GM18867 (cell line): Measurements from ENCODE around the gene LHPP.

Source experiments
- ATAC-seq: cut with Tn5 transposase; IDR thresholded peaks from one replicate; pipeline ENCODE4 v1.9.1; 2021; ENCODE audit warnings: mild to moderate bottlenecking, moderate library complexity; ENCODE audit not compliant: unreplicated experiment

LHPP gene

DNA sequence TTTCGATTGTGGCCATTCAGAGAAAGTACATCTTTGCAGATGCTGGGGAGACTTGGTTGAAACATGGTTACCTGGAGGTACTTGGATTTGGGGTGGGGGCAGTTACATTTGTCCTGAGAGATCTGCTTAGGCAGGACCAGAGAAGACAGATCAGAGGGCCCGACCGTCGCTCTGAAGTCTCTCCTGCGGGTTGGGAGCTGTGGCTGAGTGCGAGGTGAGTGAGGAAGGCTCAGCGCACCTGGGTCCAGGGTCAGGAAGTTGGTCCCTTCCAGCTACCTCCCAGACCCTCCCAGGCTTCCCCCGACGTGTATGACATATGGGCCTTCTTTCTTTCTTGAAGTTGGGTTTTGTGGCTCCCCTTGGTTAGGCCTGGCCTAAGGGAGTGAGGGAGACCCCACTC, 56.3 kb downstream of the LHPP start:
- ATAC-seq: no peak

DNA sequence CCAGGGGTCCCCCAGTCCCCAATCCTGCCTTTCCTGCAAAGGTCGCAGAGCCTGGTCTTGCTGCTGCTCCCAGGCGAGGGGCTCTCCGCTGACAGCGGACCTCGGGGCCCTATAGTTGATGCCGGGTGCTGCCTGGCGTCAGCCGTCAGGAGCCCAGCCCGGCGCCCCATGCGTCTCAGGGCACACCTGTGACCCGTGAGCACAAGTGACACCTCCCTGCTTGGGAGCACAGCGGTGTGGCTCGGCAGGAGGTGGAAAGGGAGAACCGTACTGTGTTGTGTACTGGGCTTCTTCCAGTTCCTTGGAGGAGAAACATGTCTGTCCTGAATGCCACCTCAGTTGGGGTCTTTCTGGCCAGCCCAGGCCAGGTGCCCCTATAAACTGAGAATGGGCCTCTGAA, 56.7 kb downstream of the LHPP start:
- ATAC-seq: no peak

DNA sequence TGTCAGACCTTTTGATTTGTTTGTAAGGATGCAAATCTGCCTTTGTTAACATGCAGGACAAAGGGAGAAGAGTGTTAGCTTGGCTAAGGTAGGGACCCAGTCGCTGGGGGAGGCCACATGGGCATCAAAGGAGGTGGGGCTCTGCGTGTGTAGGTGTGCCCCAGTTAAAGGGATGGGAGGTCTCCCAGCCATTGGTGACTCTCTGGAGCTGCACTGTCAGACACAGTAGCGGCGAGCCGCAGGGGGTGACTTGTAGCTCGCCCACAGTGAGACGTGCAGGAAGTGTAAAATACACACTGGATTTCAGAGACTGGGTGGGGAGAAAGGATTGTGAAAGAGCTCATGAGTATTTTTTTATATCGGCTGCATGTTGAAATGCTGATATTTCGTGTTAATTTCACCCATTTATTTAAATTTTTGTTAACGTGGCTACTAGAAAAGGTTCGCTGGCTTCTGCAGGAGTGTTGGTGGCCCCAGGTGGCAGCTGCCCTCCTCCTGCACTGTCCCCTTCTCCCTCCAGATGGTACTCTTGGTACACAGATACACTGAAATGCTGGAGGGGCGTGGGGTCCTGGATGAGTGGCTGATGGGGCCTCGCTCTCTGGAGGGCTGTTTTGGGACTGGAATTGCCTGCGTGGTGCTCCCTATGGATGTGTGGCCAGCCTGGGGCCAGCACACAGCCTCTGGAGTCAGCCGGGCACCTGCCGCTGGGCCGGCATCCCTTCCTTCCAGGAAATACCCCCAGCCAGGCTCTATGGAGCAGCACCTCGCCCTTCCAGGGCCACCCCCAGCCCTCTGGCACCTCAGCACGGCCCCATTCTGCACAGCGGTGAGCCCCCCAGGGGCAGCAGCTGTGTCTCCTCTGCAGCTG, 59.2 kb downstream of the LHPP start:
- no peak for ATAC-seq

DNA sequence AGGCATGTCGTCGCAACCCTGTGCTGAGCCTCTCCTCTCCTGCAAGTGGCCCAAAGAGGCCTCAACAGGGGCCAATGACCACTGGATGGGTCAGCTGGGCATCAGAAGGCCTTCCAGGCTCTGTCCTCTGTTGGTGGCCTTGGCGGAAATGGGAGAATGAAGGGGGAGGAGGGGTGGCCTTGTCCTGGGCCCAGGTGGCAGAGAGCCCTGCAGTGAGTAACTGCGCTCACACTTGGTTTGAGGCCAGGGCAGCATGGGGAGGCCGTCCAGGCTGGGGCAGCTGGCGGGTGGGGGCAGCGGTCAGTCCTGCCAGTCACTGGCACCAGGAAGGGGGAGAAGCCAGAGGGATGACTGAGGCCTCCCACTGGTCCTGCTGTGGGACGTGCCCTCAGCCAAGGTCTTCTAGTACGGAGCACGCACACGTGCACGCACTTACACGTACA, 59.8 kb downstream of the LHPP start:
- no peak for ATAC-seq

DNA sequence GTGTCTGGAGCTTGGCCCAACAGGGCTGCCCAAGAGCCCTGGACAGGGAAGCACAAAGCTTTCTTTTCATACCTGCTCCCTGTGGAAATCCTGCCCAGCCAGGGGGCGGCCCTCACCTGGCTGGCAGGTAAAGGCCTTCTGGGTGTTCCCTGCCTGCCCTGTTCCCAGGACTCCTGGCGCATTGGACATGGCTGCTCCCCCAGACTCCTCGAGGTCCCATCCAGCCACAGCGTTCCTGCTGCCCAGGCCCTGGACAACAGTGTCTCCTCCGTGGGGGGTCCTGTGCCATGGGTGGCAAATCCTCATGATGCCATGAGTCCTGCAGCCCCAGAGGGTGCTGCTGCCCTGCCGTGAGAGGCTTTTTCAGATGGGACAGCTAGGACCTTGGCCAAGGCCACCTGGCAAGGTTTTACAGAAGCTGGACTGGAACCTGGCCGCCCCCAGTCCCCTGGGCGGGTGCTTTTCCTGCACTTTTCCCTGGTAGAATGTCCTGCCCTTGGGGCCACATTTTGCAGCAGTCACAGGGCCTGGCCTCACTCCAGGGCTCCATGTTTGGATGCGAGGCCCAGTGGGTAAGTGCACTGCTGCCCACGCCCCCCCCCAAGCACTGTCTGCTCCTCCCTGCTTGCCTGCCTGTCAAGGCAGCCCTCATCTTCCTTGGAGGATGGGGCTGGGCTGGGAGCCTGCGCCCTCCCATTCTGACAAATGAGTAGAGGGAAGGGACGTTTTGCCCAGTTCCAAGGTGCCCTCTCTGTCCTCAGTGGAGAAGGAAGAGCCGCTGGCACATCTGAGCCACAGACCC, 60.7 kb downstream of the LHPP start:
- ATAC-seq: no peak

DNA sequence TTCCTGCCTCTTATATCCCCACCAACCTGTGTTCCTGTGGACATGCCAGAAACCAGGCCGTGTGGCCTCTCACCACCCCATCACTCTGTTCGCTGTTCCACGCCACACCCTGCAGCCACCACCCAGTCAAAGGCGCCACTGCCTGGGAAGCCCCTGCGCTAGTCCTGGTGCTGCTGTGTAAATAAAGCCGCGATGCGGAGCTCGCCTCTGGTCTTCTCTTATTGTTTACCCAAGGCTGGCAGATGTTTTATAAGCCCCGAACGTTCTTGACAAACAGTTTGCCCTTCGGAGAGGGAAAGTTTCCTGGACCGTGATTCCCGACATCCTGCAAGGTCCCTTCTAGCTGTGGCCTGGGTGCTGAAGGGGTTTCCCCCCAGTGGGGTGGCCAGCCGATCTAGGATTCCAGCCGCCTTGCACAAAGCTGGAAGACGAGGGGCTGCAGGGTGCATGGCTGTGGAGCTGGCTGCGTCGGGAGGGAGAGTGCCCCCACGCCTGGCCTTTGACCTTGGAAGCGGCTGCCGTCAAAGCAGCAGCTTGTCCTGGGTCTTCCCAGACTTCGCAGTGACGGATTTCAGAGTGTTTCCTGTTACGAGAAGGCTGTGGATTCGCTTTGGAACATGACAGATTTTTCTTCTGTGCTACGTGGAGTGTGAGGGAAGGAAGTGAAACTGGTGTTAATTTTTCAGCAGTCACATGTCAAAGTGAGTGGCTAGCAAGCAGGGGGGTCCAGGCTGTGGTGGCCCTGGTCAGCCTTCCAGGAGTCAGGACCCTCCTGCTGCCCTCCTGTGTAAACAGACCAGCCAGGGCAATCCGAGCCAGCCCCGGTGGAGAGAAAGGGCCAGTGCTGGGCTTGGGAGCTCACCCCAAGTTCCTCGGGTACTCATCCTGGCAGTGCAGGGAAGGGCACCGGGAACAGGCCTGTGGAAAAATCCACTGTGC, 61.6 kb downstream of the LHPP start:
- ATAC-seq: no peak

DNA sequence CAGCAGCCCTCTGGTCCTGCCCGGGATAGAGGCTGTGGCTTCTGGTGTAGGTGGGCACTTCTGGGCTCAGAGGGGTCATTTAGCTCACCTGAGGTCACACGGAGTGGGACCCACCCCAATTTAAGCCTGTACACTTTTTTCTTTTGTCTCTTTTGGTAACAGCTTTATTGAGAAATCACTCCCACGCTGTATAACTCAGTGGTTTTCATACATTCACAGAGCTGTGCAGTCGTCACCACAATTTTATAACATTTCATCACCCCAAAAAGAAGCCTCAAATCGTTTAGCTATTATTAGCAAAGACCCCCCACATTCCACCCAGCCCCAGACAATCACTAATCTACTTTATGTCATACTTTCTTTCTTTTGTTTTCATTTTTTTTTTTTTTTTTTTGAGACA, 62.3 kb downstream of the LHPP start:
- no peak for ATAC-seq

DNA sequence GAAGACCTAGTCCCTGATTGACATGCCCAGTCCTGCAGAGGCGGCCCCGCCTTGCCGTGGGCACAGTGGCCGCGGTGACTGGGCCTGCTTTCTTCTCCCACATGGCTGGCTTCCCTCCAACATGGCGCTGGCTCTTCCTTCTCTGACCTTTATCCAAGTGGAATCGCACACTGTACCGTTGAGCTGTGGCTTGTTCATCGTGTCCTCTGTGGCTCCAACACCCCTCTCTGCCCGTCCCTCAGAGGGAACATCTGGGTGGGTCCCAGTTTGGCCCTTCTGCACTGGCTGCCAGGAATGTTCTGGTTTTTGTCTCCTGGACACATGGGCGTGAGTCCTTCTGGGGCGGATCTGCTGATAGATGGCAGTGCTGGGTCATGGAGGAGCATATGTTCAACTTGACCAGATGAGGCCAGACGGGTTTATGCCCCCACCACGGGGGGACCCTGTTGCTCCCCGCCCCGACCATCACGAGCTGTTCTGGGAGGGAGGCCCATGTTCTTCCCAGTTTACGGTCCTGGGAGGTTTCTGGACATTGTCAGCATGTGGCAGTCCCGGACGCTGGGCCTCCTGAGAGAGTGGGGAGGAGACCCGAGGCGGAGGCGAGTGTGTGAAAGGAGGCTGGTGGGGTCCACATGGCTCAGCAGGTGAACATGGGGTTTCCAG, 63.5 kb downstream of the LHPP start:
- ATAC-seq: no peak

DNA sequence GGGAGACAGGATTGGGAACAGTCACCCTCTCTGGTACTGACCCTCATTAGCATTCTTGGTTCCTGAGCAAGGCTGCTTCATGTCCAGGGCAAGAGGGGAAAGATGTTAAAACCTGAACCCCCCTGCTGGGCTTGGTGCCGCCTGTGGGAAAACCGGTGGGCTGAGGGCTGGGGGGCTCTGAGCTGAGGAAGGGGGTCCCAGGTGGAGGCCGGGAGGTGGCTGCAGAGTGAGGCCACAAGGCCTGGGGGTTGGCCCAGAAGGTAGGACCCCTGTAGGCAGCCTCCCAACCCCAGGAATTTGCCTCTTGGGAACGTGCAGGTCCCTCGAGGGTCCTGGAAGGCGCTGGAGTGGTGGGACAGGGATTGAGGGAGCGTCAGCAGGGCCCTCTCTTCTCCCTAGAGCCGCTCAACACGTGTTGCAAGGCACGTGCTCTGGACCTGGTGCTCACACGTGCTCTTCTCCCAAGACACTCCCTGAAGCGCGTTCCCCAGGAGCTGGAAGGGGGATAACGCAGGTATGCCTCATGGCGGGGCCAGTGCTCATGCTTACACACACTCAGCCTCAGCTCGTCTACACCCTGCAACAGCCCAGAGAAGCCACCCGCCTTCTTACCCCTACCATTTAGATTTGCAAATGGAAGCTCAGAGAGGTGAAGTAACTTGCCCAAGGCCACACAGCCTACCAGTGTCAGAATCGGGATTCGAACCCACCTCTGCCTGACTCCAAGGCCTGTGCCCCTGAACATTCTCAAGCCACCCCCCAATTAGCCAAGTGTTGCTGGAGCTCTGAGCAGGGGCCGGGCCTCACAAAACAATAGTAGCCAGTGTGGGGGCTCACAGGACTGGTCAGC, 64.4 kb downstream of the LHPP start:
- no peak for ATAC-seq

DNA sequence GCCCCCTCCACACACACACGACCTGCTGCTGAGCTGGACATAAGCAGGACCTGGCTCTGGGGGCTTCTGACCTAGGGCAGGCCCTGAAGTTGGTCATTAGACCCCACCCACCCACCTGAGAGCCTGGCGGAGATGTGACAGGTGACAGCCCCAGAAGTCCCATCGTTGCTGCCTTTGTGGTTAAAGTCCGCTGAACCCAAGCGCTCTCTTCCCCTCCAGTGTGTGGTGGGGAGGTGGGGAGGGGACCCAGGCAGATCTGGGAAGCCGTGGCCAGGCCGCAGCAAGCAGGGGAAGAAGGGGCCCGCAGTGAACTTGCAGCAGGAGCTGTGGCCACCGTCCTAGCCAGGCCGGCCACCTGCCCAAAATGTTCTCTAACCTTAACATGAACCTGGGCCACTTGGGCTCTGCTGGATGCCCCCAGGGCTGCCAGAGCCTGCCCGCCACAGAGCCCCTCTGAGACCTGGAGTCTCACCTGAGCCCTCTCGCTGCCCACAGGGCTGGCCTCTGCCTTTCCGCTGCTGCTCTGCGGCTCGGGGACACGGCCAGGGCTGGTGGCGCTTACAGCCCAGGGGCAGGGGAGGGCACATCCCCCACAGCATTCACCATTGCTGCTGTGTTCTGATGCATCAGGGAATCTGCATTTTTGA, 65.1 kb downstream of the LHPP start:
- ATAC-seq: no peak

DNA sequence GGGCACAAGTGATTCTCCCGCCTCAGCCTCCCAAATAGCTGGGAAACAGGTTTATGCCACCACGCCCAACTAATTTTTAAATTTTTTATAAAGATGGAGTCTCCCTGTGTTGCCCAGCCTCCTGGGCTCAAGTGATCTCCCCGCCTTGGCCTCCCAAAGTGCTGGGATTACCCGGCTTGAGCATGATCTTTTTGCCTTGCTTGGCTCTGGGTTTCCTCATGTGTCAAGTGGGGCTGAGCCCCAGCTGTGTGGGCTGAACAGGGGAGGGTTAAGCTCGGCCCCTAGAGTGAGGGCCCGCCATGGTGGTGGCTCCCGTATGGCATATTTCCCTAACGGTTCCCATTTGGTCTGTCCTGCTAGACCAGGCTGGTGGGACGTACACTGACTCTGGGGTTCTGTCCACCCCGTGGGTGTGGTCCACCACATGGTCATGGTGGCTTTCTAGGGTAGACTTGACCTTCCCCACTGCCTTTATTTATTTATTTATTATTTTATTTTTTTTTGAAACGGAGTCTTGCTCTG, 66.3 kb downstream of the LHPP start:
- ATAC-seq: no peak

DNA sequence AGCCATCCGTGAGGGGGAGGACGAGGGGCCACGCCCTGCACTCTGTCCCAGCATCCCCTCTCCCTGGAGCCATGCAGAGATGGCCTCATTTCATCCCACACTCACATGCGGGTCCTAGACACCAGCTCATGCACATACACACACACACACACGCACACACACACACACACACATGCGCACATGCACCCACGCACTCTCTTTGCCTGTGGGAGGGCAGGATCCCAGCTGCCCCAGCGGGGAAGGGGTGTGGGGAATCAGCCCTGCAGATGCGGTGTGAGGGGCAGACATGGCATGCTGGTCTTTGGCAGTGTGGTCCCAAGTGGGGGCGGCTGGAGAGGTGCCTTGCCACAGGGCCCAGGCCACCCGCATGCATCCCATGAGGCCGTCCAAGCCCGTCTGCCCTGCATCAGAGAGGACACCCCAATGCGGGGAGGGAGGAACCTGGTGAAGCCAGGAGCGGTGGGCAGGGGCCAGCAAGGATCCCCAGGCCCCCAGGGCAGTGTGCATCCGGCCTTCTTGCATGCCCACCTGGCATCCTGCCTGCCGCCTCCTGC, 68.1 kb downstream of the LHPP start:
- ATAC-seq: no peak

DNA sequence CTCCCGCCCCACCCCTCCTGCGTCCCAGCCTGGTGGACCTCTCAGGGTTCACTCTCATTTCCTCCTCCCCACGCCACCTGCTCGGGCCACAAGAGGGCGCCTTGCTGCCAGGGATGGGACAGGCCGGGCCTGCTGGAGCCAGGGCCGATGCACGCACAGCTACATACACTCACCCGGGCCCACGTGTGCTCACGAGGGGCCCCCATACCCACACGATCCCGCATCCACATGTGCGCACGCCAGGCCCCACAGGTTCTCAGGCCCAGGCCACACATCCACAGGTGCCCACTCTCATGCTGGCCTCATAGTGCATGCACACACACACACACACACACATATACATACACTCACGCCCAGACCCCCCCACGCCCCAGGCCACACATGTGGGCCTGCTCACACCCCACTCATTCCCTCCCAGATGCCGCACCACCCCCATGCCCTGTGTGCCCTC, 68.6 kb downstream of the LHPP start:
- ATAC-seq: peak; percentile 92

DNA sequence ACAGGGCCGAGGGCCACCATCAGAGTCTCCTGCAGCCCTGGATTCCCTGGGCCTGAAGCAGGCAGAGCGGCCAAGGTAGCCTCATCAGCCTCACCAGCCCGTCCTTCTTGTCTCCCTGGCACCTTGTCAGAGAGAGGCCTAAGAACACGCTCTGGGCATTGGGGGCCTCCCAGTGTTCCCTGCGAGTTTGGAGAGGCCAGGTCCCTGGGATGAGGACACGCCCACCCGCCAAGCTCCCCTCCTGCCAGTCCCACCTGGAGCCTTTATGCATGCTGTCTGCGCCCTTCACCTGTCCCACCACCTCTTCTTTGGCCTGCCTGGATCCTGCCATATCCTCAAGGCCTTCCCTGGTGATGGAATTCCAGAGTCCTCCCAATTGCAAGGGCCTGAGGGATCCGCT, 69.2 kb downstream of the LHPP start:
- ATAC-seq: no peak

DNA sequence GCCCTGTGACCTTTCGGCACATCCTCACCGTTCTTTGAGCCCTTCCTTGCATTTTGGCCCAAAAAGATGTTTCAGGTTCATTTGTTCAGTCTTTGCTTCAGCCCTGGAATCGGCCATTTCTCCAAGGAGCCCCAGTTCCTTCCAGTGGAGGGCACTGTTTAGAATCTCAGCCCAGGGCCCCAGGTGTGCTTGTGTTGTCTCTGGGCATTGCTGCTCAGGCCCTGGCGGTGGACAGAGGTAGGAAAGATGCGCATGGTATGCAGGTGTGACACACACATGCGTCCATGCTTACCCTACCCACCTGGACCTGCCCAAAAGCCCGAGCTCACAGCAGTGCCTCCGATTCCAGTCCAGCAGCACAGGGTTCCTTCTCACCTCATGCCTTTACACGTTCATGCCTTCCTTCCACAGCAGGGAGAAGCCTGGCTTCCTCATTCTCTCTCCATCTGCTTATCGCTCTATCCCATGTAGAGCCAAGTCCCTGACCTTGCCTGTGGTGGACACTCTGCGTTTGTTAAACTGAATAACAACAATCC, 70.6 kb downstream of the LHPP start:
- ATAC-seq: no peak

DNA sequence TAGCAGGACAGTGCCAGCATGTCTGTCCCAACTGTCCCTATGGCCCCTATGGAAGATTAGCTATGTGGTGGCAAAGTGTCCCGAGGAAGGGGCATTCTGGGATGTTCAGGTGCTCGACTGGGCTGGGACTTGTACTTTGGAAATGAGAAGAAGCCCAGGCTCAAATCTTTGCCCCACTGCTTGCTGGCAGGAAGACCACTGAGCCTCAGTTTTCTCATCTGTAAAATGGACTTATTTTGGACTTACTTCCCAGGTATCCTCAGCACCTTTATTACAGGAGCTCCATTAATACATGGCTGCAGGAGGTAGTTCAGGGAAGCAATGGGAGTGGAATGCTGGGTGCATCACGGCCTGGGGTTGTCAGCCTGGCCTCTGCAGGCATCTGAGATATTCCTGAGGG, 71.2 kb downstream of the LHPP start:
- ATAC-seq: no peak

DNA sequence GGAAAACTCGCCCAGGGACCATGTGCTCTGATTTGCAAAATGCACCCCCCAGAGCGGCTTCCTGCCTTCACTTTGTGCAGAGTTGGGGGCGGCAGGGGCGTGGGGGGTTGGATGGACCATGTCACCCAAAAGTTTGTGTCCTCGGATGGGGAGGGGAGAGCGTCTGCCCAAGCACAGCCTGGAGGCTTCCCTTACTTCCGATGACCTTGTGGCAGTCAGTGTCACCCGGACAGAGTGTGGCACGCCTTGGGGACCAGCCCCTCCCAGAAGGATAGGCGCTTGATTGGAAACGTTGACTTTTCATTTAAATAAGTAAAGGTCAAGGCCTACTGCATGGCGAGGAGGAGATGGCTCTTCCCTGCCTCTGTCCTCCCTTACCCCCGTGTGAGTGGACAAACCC, 71.6 kb downstream of the LHPP start:
- no peak for ATAC-seq

DNA sequence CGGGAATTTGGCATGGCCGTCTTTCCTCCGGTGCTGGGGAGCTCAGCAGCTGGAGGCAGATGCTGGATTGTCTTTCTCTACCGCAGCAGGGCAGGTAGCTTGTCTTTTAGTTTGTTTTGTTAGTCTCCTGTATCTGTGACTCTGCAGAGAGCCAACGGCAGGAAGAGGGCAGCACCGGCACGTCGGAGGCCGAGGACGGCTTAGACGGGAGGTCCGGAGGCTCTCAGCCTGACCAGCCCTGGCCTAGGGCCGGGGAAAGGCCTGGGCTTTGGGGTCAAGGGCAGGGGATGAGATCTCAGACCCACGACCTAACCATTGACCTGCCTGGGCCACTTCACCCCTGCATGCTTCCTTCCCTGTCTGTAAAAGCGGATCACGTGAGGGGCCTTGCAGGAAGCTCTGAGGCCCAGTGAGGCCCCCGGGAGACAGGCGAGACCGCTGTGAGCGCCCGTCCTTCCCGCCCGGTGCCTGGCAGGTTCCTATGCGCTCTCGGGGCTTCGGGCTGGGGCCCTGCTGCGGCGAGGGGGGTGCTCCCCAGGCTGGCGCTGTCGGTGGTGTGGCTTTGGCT, 72.7 kb downstream of the LHPP start:
- no peak for ATAC-seq
